HG02981 (cell line): ENCODE results near the gene ABL2.
"Not testable (repeated sequence)": the region's sequence is repeated elsewhere in the genome, so short reads cannot be mapped to it uniquely, and the experiment has no call there.

Experiments
- ATAC-seq: cut with Tn5 transposase; IDR thresholded peaks from one replicate; pipeline ENCODE4 v1.9.1; 2021; ENCODE audit warnings: mild to moderate bottlenecking, moderate library complexity; ENCODE audit not compliant: unreplicated experiment

The ABL2 gene

GRCh38 chr1:179229214-179230140, at the start of gene ABL2:
Gene ABL2, minus strand, starts transcription at chr1:179229677. Its CDS starts 280 bp downstream, at chr1:179229397.
- peak; percentile 57 for ATAC-seq

- no peak for ATAC-seq
Observed at GRCh38 chr1:179278920-179279319, 49.4 kb upstream of the ABL2 start.

- not testable (repeated sequence) for ATAC-seq
Observed at GRCh38 chr1:179274424-179274823, 44.9 kb upstream of the ABL2 start.

- ATAC-seq = no peak
Observed at GRCh38 chr1:179269071-179269470, 39.6 kb upstream of the ABL2 start.

- no peak for ATAC-seq
Observed at GRCh38 chr1:179264507-179264906, 35.0 kb upstream of the ABL2 start.

GRCh38 chr1:179263121-179263520, 33.6 kb upstream of the ABL2 start:
- ATAC-seq = no peak

GRCh38 chr1:179262183-179262582, 32.7 kb upstream of the ABL2 start:
- ATAC-seq = no peak

- ATAC-seq = no peak
Observed at GRCh38 chr1:179253286-179253972, 24.0 kb upstream of the ABL2 start.

GRCh38 chr1:179252606-179253005, 23.1 kb upstream of the ABL2 start:
- no peak for ATAC-seq

- no peak for ATAC-seq
Observed at GRCh38 chr1:179251675-179252074, 22.2 kb upstream of the ABL2 start.

GRCh38 chr1:179247923-179248322, 18.4 kb upstream of the ABL2 start:
- no peak for ATAC-seq

GRCh38 chr1:179245426-179245825, 15.9 kb upstream of the ABL2 start:
- ATAC-seq = not testable (repeated sequence)

GRCh38 chr1:179241530-179242097, 12.1 kb upstream of the ABL2 start:
- no peak for ATAC-seq

- ATAC-seq = no peak
Observed at GRCh38 chr1:179237222-179237621, 7.7 kb upstream of the ABL2 start.

- ATAC-seq = no peak
Observed at GRCh38 chr1:179234863-179235262, 5.4 kb upstream of the ABL2 start.

- no peak for ATAC-seq
Observed at GRCh38 chr1:179231923-179232322, 2.4 kb upstream of the ABL2 start.

- ATAC-seq = no peak
Observed at GRCh38 chr1:179230721-179231120, 1.2 kb upstream of the ABL2 start.

- no peak for ATAC-seq
Observed at GRCh38 chr1:179230251-179230650, 774 bp upstream of the ABL2 start.

- ATAC-seq = no peak
Observed at GRCh38 chr1:179228783-179229213, 679 bp downstream of the ABL2 start.

GRCh38 chr1:179226738-179227137, 2.7 kb downstream of the ABL2 start:
- ATAC-seq = no peak

GRCh38 chr1:179224466-179224865, 5.0 kb downstream of the ABL2 start:
- ATAC-seq = not testable (repeated sequence)

- not testable (repeated sequence) for ATAC-seq
Observed at GRCh38 chr1:179221121-179221520, 8.4 kb downstream of the ABL2 start.
